ENCODE data around the gene FKBP15.

GRCh38 chr9:113245894-113246293 lies 24.8 kb upstream of the FKBP15 start:
- no peak for TF ChIP-seq EZH2 (IDR thresholded peaks at IDR 0.05)
- TF ChIP-seq POLR2AphosphoS5 (IDR thresholded peaks at IDR 0.05; ENCODE audit: borderline replicate concordance, low read depth, low read length), result no peak
- TF ChIP-seq FOXP2 (optimal IDR thresholded peaks at IDR 0.05; ENCODE audit: control extremely low read depth, extremely low read length, insufficient read depth), result no peak
